Astrocyte (in vitro differentiated cells and primary cell): ENCODE measurements around the gene ITSN1.

Experiments used
- CTCF ChIP-seq: IDR thresholded peaks from 2 replicates; pipeline ENCODE4 v1.5.1; 2011; ENCODE audit warnings: low read depth, mild to moderate bottlenecking, inconsistent platforms, low read length, moderate library complexity; ENCODE audit not compliant: insufficient read depth
- EZH2 ChIP-seq: IDR thresholded peaks from 2 replicates; pipeline ENCODE4 v1.6.1; 2012; ENCODE audit warnings: mild to moderate bottlenecking, low read length, inconsistent platforms; ENCODE audit not compliant: insufficient read depth

- no peak for TF ChIP-seq CTCF
- no peak for TF ChIP-seq EZH2
Measured at GRCh38 chr21:33644383-33645074, 2.2 kb downstream of the ITSN1 start.
